PFSK-1 (cell line): ENCODE results near the gene PTH.

Experiments
- POLR2AphosphoS5 ChIP-seq: IDR thresholded peaks from 2 replicates; pipeline ENCODE4 v1.6.1; 2012; ENCODE audit warnings: low read depth, mild to moderate bottlenecking, control low read depth, low read length, moderate library complexity
- REST ChIP-seq, 2 experiments: IDR thresholded peaks; 2 replicates each; pipeline versions ENCODE4 v1.6.1 to v1.8.0; 2011 to 2012; ENCODE audit warnings: low read depth in 2 of 2, low read length in 2 of 2, control low read depth in 1 of 2, inconsistent platforms in 1 of 2, mild to moderate bottlenecking in 1 of 2, moderate library complexity in 1 of 2; ENCODE audit not compliant: insufficient read depth in 1 of 2
- SIN3A ChIP-seq: IDR thresholded peaks from 2 replicates; pipeline ENCODE4 v1.6.1; 2012; ENCODE audit warnings: mild to moderate bottlenecking, low read length, moderate library complexity, borderline replicate concordance; ENCODE audit not compliant: insufficient read depth
- TAF1 ChIP-seq: IDR thresholded peaks from 2 replicates; pipeline ENCODE4 v1.6.1; 2012; ENCODE audit warnings: low read length, control low read depth, borderline replicate concordance; ENCODE audit not compliant: insufficient read depth

DNA sequence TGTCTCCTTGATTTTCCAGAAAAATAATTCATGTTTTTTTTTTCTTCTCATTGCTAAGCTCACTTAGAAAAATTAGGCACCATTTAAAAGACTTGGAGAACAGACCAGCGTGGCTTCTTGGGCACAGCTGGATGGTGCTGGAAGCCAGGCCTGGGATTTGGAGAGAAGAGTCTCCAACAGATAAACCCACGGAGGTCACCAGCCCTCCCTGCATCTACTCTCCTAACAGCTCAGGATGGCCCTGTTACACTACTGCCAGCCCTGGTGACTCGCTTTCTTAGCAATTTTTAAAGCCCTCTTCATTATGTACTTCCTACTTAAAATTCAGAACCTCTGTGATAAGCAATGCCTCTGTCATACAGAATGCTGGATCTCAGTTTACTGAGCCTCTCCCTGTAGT lies 1.7 kb downstream of the PTH start:
- TF ChIP-seq SIN3A = no peak
- TF ChIP-seq REST (IDR thresholded peaks at IDR 0.05; ENCODE audit: insufficient read depth in 1 of 2, low read depth in 2 of 2, low read length in 2 of 2) = no peak
- no peak for TF ChIP-seq TAF1
- no peak for TF ChIP-seq POLR2AphosphoS5
